OCI-LY7 (cell line): ENCODE measurements around the gene CLINT1. TPM values are rescaled to one million over a fixed set of nuclear protein-coding genes. Genes with fewer than 3 reads are reported as not detected.

Source experiments
- BruUV-seq: library from RNA; stranded (reverse); fragments of 400-500 nt; replicated peaks from 2 replicates; lab custom pipeline; 2021; lab: Mats Ljungman, UMichigan
- CTCF ChIA-PET: fragments of 300-600 bp; sonication (Branson Sonifier 250); formaldehyde crosslinking; loops from one replicate; lab custom pipeline; 2022; ENCODE audit warnings: antibody characterized with exemption; ENCODE audit not compliant: unreplicated experiment; lab: Charles Lee
- POLR2A ChIA-PET: fragments of 300-600 bp; sonication (Branson Sonifier 250); formaldehyde crosslinking; loops from one replicate; lab custom pipeline; 2022; ENCODE audit warnings: antibody characterized with exemption; lab: Charles Lee
- DNase-seq: peaks from one replicate; pipeline ENCODE4 v3.0.0-alpha.2; 2015; ENCODE audit warnings: low spot score
- H2AFZ ChIP-seq: fragments of 200-600 bp; sonication (generic), shearing (Covaris generic); 2 replicates; pipeline ENCODE4 v1.6.1; 2014; ENCODE audit warnings: mild to moderate bottlenecking, antibody characterized with exemption, low read length, moderate library complexity
- H3K27ac ChIP-seq: fragments of 200-600 bp; sonication (generic); 2 replicates; pipeline ENCODE4 v1.5.1; 2014; ENCODE audit warnings: mixed run types, low read depth, mild to moderate bottlenecking, moderate library complexity, low read length, inconsistent platforms; ENCODE audit not compliant: poor library complexity, severe bottlenecking
- H3K36me3 ChIP-seq: fragments of 200-600 bp; sonication (generic); 2 replicates; pipeline ENCODE4 v1.6.1; 2014; ENCODE audit warnings: mild to moderate bottlenecking, antibody characterized with exemption, low read length, moderate library complexity, mixed read lengths; ENCODE audit not compliant: insufficient read depth
- H3K4me1 ChIP-seq: fragments of 200-600 bp; sonication (generic); 2 replicates; pipeline ENCODE4 v1.5.1; 2014; ENCODE audit warnings: mild to moderate bottlenecking, low read length; ENCODE audit not compliant: insufficient read depth, poor library complexity, severe bottlenecking
- H3K4me2 ChIP-seq: fragments of 200-600 bp; sonication (generic); 2 replicates; pipeline ENCODE4 v1.6.1; 2014; ENCODE audit warnings: mild to moderate bottlenecking, low read length
- H3K4me3 ChIP-seq: fragments of 200-600 bp; sonication (generic); 2 replicates; pipeline ENCODE4 v1.5.1; 2014; ENCODE audit warnings: mild to moderate bottlenecking, low read depth, low read length; ENCODE audit not compliant: poor library complexity, severe bottlenecking
- H3K79me2 ChIP-seq: fragments of 200-600 bp; sonication (generic); 2 replicates; pipeline ENCODE4 v1.6.1; 2016; ENCODE audit warnings: low read depth, mild to moderate bottlenecking, low read length, moderate library complexity, mixed read lengths; ENCODE audit not compliant: insufficient read depth
- H3K9me2 ChIP-seq: fragments of 200-600 bp; sonication (generic); 2 replicates; pipeline ENCODE4 v1.6.1; 2016; ENCODE audit warnings: mild to moderate bottlenecking, low read length, mixed read lengths; ENCODE audit not compliant: insufficient read depth
- H3K9me3 ChIP-seq: fragments of 200-600 bp; sonication (generic); 2 replicates; pipeline ENCODE4 v1.6.1; 2014; ENCODE audit warnings: mild to moderate bottlenecking, mixed run types, low read length, mixed read lengths
- H4K20me1 ChIP-seq: fragments of 200-600 bp; sonication (generic); 2 replicates; pipeline ENCODE4 v1.6.1; 2014; ENCODE audit warnings: mild to moderate bottlenecking, antibody characterized with exemption, low read length, moderate library complexity, mixed read lengths; ENCODE audit not compliant: insufficient read depth
- CTCF ChIP-seq: fragments of 200-600 bp; sonication (generic); conservative IDR thresholded peaks from 2 replicates; pipeline ENCODE4 v1.5.1; 2014; ENCODE audit warnings: mild to moderate bottlenecking, antibody characterized with exemption, low read length, moderate library complexity, mixed read lengths
- EZH2phosphoT487 ChIP-seq: fragments of 200-600 bp; sonication (generic); IDR thresholded peaks from 2 replicates; pipeline ENCODE4 v1.6.1; 2018; ENCODE audit warnings: low read depth, borderline replicate concordance, mild to moderate bottlenecking, mixed run types, antibody characterized with exemption, low read length, moderate library complexity, mixed read lengths
- intact Hi-C: fragments of 100-400 bp; cut with micrococcal nuclease; formaldehyde crosslinking; loops from one replicate; pipeline ENCODE4 v1.10.0; 2022; ENCODE audit not compliant: unreplicated experiment
- total RNA-seq, 2 experiments: library from RNA; depleted of rRNA in 1 of 2; stranded (reverse); fragments of >200 nt in 1 of 2; shearing (Covaris generic) in 1 of 2; gene quantifications; 2 replicates each; pipeline ENCODE4 v1.2.3, GENCODE V29; 2014 to 2022

CLINT1 gene
- total RNA-seq, 2 experiments from 2014 or later = 107 to 135 TPM

DNA sequence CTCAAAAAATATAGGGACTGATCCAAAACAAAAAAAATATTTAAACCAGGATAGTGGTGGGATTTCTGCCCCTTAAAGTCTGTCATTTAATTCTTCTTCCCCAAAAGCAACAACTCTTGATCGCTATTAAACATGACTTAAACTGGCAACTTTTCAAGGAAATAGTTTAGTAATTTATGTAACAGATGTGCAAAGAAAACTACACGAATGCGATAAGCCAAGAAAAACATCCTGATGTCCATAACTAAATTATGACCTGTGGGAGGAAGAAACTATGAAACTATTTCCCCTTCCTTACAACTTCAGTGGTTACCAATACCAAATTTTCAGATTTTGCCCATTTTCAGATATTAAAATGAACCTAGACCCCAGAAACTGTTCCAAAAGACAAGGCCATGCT lies 31.5 kb downstream of the CLINT1 start:
- Histone ChIP-seq H3K27ac (peak overlapping the region; percentile 96), H3K9me2 (no peaks in the 10 kb centered on the region), H3K79me2 (peaks cover 97% of the 10 kb centered on the region), H3K4me2 (peak overlapping the region; percentile 79), H4K20me1 (no peaks in the 10 kb centered on the region; the same call in 1 of the 2 replicates), H3K4me3 (peak overlapping the region; percentile 32), H3K9me3 (peaks cover 10% of the 10 kb centered on the region), H3K4me1 (peaks cover 98% of the 10 kb centered on the region), H2AFZ (no peak overlapping the region), H3K36me3 (peaks cover 34% of the 10 kb centered on the region)
- BruUV-seq = no TSS peak
- no peak for DNase-seq
- TF ChIP-seq CTCF (no peak), EZH2phosphoT487 (no peak)
- CTCF ChIA-PET = no interaction called here
- POLR2A ChIA-PET = interaction anchor here (0.6 to 2.6 kb wide), 4 partner anchors 25 to 78 kb away, joined by 3 to 11 read pairs (median 5); partner anchors contain the start of gene CLINT1
- intact Hi-C loops = no loop called here

DNA sequence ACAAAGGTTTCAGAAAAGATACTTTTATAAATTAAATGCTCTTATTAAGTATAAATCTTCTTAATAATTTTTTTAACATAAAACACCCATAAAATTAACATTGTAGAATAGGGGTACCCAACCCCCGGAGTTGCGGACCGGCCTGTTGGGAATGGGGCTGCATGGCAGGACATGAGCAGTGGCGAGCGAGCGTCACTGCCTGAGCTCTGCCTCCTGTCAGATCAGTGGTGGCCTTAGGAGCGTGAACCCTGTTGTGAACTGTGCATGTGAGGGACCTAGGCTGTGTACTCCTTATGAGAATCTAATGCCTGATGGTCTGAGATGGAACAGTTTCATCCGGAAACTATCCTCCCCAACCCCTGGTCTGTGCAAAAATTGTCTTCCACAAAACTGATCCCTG lies 35.3 kb downstream of the CLINT1 start:
- POLR2A ChIA-PET = interaction anchor here (0.9 kb wide), 1 partner anchor 92 kb away, joined by 4 read pairs; no protein-coding TSS in a partner anchor
- Histone ChIP-seq H3K4me3 (no peak overlapping the region), H3K9me2 (no peaks in the 10 kb centered on the region), H3K36me3 (peaks cover 34% of the 10 kb centered on the region), H3K4me1 (peaks cover 95% of the 10 kb centered on the region), H3K4me2 (peak overlapping the region; percentile 16; the same call in 1 of the 2 replicates), H4K20me1 (no peaks in the 10 kb centered on the region; the same call in 1 of the 2 replicates), H3K9me3 (peaks cover 17% of the 10 kb centered on the region), H3K27ac (peak overlapping the region; percentile 15), H2AFZ (no peak overlapping the region), H3K79me2 (peaks cover 100% of the 10 kb centered on the region)
- BruUV-seq = no TSS peak
- no peak for DNase-seq
- TF ChIP-seq CTCF (no peak), EZH2phosphoT487 (no peak)
- CTCF ChIA-PET = interaction anchor here (1.0 kb wide), 1 partner anchor 35 kb away, joined by 4 read pairs; the partner anchor contains the start of gene CLINT1
- intact Hi-C loops = no loop called here
